ENCODE data around the gene DNAH17. TPM values are rescaled to one million over a fixed set of nuclear protein-coding genes. Genes with fewer than 3 reads are reported as not detected.

DNAH17 gene
- polyA plus RNA-seq, 10 donors, result 0.98 to 3.9 (median 1.6) TPM

DNA sequence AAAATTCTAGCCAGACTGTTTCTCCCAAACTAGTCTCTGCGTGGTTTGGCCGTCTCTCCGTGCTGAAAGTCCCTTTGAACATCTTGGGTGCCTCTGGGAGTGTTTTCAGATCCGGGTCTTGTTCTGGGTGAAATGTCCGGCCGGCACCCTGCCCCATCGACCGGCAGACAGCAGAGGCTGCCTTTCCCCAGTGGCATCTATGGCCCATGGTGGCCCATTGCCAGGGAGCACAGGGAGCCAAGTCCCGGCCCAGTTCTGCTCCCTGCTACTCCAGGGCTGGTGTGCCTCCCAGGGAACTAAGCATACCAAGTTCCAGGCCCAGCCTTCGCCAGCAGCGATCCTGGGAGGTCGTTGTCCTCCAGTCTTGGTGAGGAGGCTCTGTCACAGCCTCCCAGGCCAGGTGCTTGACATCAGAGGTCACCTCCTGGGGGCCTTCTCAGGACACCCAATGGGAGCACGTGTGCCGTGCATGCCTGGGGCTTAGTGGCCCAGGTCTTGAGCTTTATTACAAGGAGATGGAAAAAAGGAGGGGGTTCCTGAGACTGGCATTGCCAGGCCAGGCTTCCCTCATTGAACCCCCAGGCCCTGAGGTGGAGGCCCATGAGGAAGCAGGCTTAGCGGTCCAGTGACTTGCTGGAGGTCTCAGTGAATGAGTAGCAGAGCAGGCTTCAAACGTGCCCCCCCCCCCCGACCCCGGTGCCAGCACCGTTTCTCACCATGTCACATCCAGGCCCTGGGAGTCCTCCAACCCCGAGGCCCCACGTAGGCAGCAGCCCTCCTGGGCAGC is 144.8 kb downstream of the DNAH17 start:
- no peak for DNase-seq

- DNase-seq, result no peak
These were observed 145.6 kb downstream of the DNAH17 start for GRCh38 chr17:78431692-78431958.

GRCh38 chr17:78430892-78431691 is 146.1 kb downstream of the DNAH17 start:
- DNase-seq, result no peak

DNA sequence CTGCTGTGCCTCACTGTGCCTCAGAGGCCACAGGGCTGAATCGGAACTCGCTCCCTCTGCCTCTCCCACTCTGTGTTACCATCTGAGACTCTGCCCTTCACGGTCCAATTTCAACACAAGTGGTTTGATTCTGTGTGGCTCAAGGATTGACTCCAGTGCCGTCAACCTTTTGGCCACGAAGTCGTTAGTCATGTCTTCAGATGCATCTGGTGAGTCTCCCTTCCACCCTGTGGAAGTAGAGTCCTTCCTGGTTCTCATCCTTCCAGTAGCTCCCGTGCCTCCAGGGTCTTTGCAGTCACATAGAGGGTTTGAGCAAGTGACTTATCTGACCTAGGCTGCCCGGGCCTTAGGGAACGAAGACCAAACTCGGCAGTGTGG is 147.6 kb downstream of the DNAH17 start:
- no peak for DNase-seq

- DNase-seq, result no peak
These were observed 148.2 kb downstream of the DNAH17 start for GRCh38 chr17:78428836-78429617.

DNA sequence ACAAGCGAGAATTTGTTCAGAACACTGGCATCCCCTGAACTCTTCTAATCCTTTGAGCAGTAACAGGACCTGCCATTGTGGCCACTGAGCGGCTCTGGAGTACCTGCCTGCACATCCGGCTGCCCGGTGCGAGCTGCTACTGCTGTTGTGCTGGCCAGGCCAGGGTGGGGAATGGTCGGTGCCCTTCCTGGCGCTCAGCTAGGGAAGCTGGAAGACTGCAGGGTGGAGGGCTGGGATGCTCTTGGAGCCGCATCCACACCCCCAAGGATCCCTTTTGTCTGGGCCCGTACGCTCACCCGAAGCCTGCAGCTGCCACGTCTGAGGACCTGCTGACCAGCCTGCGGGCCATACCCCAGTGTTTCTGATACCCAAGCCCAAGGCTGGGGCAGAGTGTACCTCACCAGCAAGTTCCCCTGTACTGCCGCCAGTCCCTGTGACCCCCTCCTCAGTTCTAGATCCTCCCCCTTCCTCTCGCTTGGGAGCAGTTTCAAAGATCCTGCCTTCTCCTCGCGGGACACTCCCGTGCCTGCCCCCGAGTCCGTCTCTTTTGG is 149.1 kb downstream of the DNAH17 start:
- DNase-seq, result no peak

- DNase-seq, result no peak
These were observed 150.1 kb downstream of the DNAH17 start for GRCh38 chr17:78427140-78427539.

GRCh38 chr17:78426293-78426879 is 150.8 kb downstream of the DNAH17 start:
- no peak for DNase-seq

- DNase-seq, result no peak
These were observed 151.8 kb downstream of the DNAH17 start for GRCh38 chr17:78425429-78425828.

DNA sequence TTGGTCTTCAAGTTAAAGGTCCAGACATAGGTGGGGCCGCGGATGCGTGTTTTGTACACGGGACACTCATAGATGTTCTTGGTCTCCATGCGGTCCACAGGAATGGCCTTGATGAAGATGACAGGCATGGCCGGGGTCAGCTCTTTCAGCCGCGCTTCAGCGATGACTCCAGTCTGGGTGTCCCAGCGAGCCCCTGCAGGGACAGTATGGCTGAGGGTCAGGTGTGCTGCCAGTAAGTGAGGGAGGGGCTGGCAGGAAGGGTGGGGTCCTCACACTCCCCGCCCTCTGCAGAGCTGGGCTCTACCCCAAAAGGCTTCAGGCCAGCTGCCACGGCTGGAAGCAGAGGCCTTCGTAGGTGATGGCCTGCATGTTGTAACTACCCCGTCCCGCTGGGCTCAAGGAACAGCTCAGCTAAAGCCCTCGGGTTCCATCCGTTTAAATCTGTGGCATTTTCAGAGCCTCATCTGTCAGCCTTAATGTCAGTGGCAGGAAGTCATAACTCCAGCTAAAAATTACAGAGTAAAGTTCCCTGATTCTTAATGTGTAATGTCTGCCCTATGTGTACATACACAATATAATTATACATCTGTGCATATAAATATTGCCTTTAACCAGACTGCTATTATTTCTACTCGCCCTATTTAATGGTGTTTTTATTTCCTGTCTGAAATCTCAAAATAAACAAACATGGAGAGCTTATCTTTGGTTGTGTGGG is 153.1 kb downstream of the DNAH17 start:
- no peak for DNase-seq

DNA sequence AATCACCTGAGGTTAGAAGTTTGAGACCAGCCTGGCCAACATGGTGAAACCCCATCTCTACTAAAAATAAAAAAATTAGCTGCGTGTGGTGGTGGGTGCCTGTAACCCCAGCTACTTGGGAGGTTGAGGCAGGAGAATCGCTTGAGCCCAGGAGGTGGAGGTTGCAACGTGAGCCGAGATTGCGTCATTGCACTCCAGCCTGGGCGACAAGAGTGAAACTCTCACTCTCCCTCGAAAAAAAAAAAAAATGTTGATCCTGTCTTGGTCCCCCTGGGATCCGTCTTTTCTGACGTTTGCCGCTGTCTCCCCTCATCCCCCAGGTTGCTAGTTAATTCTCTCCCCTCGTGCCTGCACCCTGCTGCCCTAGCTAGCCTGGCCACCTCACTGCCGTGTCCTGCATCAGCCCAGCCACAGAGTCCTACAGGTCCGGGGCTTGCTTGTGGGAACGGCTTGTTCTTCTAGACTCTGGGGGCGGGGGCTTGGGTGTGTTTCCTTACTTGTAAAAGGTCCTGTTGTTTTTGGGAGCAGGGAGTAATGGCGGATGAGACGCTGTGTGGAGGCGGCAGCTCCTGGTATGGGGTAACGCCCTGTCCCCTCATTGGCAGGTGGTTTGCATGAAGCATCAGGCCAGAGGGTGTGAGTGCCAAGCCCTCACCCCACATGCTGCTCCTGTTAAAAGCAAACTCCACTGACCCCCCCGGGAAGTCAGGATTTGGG is 154.2 kb downstream of the DNAH17 start:
- no peak for DNase-seq

DNA sequence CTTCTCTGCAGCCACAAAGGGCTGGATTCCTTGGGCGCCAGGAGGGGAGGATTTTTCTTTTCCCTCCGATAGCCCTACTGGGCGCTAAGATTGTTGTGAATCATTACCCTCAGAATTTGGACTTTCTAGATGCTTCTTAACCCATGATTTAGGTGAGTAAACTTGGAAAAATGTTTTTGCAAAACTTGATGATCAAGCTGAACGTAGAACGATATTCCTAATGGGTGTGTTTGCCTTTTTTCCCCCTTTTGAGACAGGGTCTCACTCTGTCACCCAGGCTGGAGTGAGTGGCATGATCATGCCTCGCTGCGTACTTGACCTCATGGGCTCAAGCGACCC is 155.0 kb downstream of the DNAH17 start:
- DNase-seq, result no peak

- peak; percentile 49 to 80 (median 79) for DNase-seq
These were observed 155.5 kb downstream of the DNAH17 start for GRCh38 chr17:78421534-78422266.

- no peak for DNase-seq
These were observed 156.1 kb downstream of the DNAH17 start for GRCh38 chr17:78421084-78421533.

DNA sequence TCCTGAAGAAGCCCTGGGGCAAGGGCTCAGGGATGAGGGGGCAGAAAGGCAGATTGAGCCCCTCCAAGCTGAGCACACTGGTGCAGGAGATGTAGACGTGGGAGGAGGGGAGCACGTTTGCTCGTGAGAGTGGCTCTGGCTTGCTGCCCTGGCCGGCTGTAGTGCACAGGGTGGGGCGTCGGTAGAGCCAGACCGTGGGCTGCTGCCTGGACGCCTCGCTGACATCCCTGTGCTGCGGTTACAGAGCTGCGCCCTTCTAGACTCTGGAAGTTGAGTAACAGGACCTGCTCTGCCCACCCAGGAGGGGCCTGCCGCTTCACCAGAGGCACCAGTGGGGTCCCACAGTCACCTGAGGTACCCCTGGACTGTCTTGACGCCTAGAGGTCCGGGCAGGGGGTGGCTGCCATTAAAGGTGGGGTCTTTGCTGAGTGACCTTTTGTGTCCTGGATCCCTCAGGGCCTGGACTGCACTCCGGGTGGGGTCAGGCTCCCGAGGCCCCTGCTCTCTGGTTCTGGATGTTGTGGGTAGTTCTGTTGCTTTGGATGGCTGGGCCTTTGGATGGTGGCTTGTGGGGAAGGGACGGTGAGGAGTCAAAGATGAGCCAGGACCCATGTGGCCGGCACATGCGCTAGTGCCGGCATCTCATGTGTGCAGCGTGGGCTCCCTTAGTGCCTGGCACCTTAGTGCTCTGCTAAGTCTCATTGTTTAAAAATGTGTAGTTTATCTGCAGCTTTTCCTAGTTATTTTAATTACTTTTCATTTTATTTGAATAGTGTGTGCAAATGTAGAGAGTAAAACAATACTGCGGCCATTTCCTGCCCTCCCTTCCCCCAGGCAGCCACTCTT is 157.0 kb downstream of the DNAH17 start:
- no peak for DNase-seq

- DNase-seq, result no peak
These were observed 158.7 kb downstream of the DNAH17 start for GRCh38 chr17:78418326-78419026.

- DNase-seq, result no peak
These were observed 159.7 kb downstream of the DNAH17 start for GRCh38 chr17:78417531-78417909.
